Mucosa of rectum (tissue), 2 donors: ENCODE results near the gene ACBD6.

Source experiments
- H3K27ac ChIP-seq, 2 donors: one replicate each; pipeline ENCODE4 v1.7.0; 2013; ENCODE audit warnings: inconsistent platforms in 2 of 2, low read depth in 2 of 2, low read length in 2 of 2
- H3K27me3 ChIP-seq, 2 donors: one replicate each; pipeline ENCODE4 v1.7.0; 2013; ENCODE audit warnings: low read length in 2 of 2; ENCODE audit not compliant: control insufficient read depth in 2 of 2, insufficient read depth in 2 of 2
- H3K36me3 ChIP-seq, 2 donors: one replicate each; pipeline ENCODE4 v1.7.0; 2013; ENCODE audit warnings: low read length in 2 of 2; ENCODE audit not compliant: control insufficient read depth in 2 of 2, insufficient read depth in 2 of 2
- H3K4me1 ChIP-seq, 2 donors: one replicate each; pipeline ENCODE4 v1.7.0; 2013; ENCODE audit warnings: low read length in 2 of 2, mild to moderate bottlenecking in 1 of 2; ENCODE audit not compliant: control insufficient read depth in 2 of 2, insufficient read depth in 2 of 2
- H3K4me3 ChIP-seq, 2 donors: one replicate each; pipeline ENCODE4 v1.7.0; 2013; ENCODE audit warnings: low read length in 2 of 2
- H3K9ac ChIP-seq, 2 donors: one replicate each; pipeline ENCODE4 v1.7.0; 2013; ENCODE audit warnings: low read length in 2 of 2, low read depth in 1 of 2, mild to moderate bottlenecking in 1 of 2
- H3K9me3 ChIP-seq, 2 donors: one replicate each; pipeline ENCODE4 v1.7.0; 2013; ENCODE audit warnings: low read length in 2 of 2; ENCODE audit not compliant: control insufficient read depth in 2 of 2
- donor health status: healthy.
- donor health status: Normal muscosa, but diverticular disease.

Gene ACBD6

DNA sequence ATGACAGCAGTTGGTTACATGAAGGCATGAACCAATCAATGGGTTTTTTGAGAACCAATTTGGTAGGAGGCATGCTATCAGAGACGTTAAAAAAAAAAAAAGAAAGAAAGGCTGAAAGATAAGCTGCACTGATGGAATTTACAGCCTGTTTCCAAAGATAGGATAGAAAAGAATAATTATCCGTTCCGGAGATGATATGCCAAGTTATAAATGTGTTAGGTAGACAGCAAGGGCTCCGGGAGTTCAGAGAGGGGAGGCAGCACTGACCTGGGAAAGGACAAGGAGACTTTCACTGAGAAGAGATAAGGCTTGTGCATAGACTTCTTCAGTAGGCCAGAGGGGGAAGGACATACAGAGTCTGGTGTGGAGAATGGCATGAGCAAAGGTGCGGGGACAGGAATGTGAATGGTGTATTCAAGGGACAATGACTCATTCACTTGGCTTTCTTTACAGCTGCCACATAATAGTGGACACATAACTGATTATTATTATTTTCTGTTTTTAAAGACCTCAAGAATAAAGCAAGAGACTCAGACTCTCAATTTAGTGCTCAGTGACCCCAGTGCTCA lies 24.8 kb upstream of the ACBD6 start:
- H3K4me1 ChIP-seq, result peaks cover 0 to 5% of the 10 kb centered on the region in 2 donors
- no peaks in the 10 kb centered on the region for H3K36me3 ChIP-seq
- no peak overlapping the region for H3K27ac ChIP-seq
- H3K9me3 ChIP-seq, result no peaks in the 10 kb centered on the region
- H3K4me3 ChIP-seq, result no peak overlapping the region
- peaks cover 0 to 3% of the 10 kb centered on the region in 2 donors for H3K27me3 ChIP-seq
- no peak overlapping the region for H3K9ac ChIP-seq

- H3K4me3 ChIP-seq, result no peak overlapping the region
- H3K27me3 ChIP-seq, result peaks cover 0 to 3% of the 10 kb centered on the region in 2 donors
- H3K9me3 ChIP-seq, result no peaks in the 10 kb centered on the region
- H3K4me1 ChIP-seq, result peaks cover 0 to 5% of the 10 kb centered on the region in 2 donors
- H3K36me3 ChIP-seq, result no peaks in the 10 kb centered on the region
- no peak overlapping the region for H3K9ac ChIP-seq
- H3K27ac ChIP-seq, result no peak overlapping the region
Measured at GRCh38 chr1:180525715-180526039, 23.3 kb upstream of the ACBD6 start.

- Histone ChIP-seq H3K36me3 (no peaks in the 10 kb centered on the region), H3K9ac (no peak overlapping the region), H3K9me3 (no peaks in the 10 kb centered on the region), H3K4me1 (peaks cover 0 to 2% of the 10 kb centered on the region in 2 donors), H3K4me3 (no peak overlapping the region), H3K27me3 (peaks cover 0 to 3% of the 10 kb centered on the region in 2 donors), H3K27ac (no peak overlapping the region)
Measured at GRCh38 chr1:180524915-180525714, 22.7 kb upstream of the ACBD6 start.

DNA sequence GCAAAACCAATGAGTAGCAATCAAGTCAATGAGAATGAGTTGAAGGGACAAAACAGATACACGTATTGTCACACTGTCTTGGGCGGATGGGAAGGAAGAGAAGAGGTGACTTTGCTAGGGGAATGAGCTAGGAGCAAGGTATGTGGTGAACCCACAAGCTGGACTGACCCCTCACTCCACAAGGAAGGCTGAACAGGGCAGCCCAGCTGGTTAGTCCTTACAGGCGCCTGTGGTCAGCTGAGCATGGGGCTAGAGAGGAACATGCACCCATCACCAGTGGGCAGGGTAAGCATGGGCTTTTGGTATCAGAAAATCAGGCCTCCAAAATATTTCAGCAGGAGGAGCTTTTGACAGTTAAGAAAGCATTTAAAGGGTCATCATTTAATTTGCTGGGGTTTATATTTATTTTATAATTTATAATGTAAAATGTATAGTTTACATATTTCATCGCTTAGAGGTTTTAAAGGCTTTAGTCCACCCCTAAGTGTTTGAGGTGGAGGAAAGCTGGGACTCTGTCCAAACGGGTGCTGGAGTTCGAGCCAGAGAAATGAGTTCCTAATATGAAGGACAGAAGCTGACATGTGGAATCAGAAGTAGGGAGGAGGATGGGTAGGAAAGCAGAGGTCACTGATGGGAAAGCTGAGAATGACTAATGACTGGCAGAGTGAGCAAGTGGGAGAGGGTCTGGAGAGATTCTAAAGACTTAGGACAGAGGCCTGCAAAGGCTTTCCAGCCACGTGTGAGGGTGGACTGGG lies 22.0 kb upstream of the ACBD6 start:
- no peaks in the 10 kb centered on the region for H3K9me3 ChIP-seq
- H3K27me3 ChIP-seq, result peaks cover 0 to 3% of the 10 kb centered on the region in 2 donors
- H3K9ac ChIP-seq, result no peak overlapping the region
- H3K36me3 ChIP-seq, result no peaks in the 10 kb centered on the region
- H3K4me3 ChIP-seq, result no peak overlapping the region
- H3K27ac ChIP-seq, result no peak overlapping the region
- no peaks in the 10 kb centered on the region for H3K4me1 ChIP-seq

DNA sequence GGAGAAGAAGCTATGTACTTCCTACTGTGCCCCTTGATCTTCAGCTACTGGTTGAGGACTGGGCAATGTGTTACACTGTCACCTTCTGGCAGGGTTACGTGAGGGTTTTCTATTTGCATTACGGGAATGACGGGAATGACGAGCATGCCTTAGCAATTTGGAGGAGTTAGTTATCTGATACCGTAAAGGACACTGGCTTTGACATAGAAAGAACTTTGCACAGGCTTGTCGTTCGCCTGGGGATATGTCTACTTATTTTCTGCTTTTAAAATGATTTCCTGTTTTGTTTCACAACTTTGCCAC lies 19.8 kb upstream of the ACBD6 start:
- Histone ChIP-seq H3K4me3 (no peak overlapping the region), H3K36me3 (no peaks in the 10 kb centered on the region), H3K27me3 (peaks cover 0 to 3% of the 10 kb centered on the region in 2 donors), H3K9me3 (no peaks in the 10 kb centered on the region), H3K27ac (no peak overlapping the region), H3K4me1 (no peaks in the 10 kb centered on the region), H3K9ac (no peak overlapping the region)

GRCh38 chr1:180521474-180522212 lies 19.3 kb upstream of the ACBD6 start:
- Histone ChIP-seq H3K36me3 (no peaks in the 10 kb centered on the region), H3K27me3 (peaks cover 0 to 3% of the 10 kb centered on the region in 2 donors), H3K9ac (no peak overlapping the region), H3K9me3 (no peaks in the 10 kb centered on the region), H3K4me3 (no peak overlapping the region), H3K4me1 (no peaks in the 10 kb centered on the region), H3K27ac (no peak overlapping the region)

GRCh38 chr1:180519846-180520245 lies 17.5 kb upstream of the ACBD6 start:
- Histone ChIP-seq H3K4me1 (no peaks in the 10 kb centered on the region), H3K9me3 (no peaks in the 10 kb centered on the region), H3K9ac (no peak overlapping the region), H3K27me3 (no peaks in the 10 kb centered on the region), H3K27ac (no peak overlapping the region), H3K4me3 (no peak overlapping the region), H3K36me3 (no peaks in the 10 kb centered on the region)

GRCh38 chr1:180515857-180516388 lies 13.5 kb upstream of the ACBD6 start:
- Histone ChIP-seq H3K9me3 (no peaks in the 10 kb centered on the region), H3K27ac (no peak overlapping the region), H3K4me3 (no peak overlapping the region), H3K4me1 (no peaks in the 10 kb centered on the region), H3K27me3 (no peaks in the 10 kb centered on the region), H3K36me3 (no peaks in the 10 kb centered on the region), H3K9ac (no peak overlapping the region)

DNA sequence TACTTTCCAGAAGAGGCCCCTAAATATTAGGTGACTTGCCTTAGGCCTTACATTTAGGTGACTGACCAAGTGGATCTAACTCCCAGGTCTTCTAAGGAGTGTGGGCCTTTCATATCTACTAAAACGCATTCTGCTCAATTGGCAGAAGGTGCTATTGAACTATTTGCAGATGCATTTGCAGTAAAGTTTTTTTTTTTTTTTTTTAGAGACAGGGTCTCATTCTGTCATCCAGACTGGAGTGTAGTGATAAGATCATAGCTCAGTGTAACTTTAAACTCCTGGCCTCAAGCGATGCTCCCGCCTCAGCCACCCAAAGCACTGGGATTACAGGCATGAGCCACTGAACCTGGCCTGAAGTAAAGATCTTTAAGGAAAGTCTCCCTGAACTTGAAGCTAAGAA lies 13.0 kb upstream of the ACBD6 start:
- Histone ChIP-seq H3K4me1 (no peaks in the 10 kb centered on the region), H3K27ac (no peak overlapping the region), H3K36me3 (no peaks in the 10 kb centered on the region), H3K9me3 (no peaks in the 10 kb centered on the region), H3K9ac (no peak overlapping the region), H3K4me3 (no peak overlapping the region), H3K27me3 (no peaks in the 10 kb centered on the region)

- Histone ChIP-seq H3K36me3 (no peaks in the 10 kb centered on the region), H3K27ac (no peak overlapping the region), H3K9me3 (no peaks in the 10 kb centered on the region), H3K4me1 (no peaks in the 10 kb centered on the region), H3K9ac (no peak overlapping the region), H3K27me3 (no peaks in the 10 kb centered on the region), H3K4me3 (no peak overlapping the region)
Measured at GRCh38 chr1:180513531-180513930, 11.2 kb upstream of the ACBD6 start.
